HG03442 (cell line): ENCODE results near the gene ZNHIT1.
"Not testable (repeated sequence)": the region's sequence is repeated elsewhere in the genome, so short reads cannot be mapped to it uniquely, and the experiment has no call there.

Experiments
- ATAC-seq: cut with Tn5 transposase; IDR thresholded peaks from one replicate; pipeline ENCODE4 v1.9.1; 2021; ENCODE audit warnings: mild to moderate bottlenecking, moderate library complexity; ENCODE audit not compliant: unreplicated experiment

ZNHIT1 gene

DNA sequence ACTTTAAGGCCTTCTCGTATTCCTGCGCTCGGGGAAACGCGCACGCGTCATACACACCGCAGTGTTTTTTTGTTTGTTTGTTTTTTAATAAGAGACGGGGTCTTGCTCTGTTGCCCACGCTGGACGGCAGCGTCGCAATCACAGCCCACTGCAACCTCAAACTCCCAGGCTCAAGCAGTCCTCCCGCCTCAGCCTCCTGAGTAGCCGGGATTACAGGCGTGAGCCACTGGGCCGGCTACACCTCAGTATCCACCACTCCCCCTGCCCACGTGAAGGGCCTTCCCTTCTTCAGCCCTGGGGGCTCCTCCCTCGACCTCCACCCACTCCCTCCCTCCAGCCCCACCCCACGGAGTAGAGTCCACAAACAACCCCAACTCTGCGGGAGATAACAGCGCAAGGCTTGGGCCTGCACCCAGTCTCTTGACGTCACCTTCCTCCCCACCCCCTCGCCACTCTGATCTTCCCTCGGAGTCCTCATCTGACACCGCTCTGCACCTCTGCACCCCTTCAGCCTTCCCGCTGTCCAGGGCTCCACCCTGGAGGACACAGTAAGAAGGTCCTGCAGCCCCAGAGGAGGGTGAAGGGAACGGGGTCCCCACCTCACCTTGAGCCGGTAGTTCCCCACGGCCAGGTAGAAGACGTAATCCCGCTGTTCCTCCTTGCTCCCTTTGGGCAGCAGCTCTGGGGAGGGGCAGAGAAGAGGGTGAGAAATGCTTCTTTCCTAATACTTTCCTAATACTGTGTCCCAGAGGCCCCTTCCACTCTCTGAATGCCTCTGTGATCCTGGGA lies 22.5 kb downstream of the ZNHIT1 start:
- ATAC-seq, result no peak

DNA sequence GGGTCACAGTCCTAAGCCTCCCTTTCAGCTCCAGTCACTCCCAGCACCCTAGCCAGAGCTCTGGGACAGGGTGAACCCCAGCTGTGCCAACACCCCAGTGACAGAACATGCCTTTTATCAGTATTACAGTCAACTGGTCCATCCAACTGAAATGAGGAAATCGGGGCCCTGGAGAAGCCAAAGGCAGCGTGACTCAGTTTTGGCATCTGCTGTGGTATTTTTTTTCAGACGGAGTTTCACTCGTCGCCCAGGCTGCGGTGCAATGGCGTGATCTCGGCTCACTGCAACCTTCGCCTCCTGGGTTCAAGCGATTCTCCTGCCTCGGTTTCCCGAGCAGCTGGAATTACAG lies 23.0 kb downstream of the ZNHIT1 start:
- no peak for ATAC-seq

DNA sequence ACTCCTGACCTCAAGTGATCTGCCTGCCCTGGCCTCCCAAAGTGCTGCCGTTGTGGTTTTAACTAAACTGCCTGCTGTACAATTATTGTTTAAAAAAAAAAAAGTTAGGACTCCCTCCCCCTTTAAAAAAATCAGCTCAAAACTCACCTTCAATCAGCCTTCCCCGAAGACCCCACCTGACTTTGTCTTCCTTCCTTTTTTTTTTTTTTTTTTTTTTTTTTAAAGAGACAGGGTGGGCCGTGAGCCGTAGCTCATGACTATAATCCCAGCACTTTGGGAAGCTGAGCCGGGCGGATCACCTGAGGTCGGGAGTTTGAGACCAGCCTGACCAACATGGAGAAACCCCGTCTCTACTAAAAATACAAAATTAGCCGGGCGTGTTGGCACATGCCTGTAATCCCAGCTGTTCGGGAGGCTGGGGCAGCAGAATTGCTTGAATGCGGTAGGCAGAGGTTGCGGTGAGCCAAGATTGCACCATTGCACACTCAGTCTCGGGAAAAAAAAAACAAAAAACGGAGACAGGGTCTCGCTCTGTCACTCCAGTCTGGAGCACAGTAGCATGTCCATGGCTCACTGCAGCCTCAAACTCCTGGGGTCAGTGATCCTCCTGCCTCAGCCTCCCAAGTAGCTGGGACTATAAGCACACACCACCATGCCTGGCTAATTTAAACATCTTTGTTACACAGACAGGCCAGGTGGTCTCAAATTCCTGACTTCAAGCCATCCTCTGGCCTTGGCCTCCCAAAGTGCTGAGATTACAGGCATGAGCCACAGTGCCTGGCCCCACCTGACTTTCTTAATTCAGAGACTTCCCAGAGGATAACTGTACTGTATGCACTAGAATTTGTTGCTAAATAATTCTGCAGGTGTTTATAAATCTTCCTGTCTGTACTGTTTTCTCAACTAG lies 23.7 kb downstream of the ZNHIT1 start:
- no peak for ATAC-seq

DNA sequence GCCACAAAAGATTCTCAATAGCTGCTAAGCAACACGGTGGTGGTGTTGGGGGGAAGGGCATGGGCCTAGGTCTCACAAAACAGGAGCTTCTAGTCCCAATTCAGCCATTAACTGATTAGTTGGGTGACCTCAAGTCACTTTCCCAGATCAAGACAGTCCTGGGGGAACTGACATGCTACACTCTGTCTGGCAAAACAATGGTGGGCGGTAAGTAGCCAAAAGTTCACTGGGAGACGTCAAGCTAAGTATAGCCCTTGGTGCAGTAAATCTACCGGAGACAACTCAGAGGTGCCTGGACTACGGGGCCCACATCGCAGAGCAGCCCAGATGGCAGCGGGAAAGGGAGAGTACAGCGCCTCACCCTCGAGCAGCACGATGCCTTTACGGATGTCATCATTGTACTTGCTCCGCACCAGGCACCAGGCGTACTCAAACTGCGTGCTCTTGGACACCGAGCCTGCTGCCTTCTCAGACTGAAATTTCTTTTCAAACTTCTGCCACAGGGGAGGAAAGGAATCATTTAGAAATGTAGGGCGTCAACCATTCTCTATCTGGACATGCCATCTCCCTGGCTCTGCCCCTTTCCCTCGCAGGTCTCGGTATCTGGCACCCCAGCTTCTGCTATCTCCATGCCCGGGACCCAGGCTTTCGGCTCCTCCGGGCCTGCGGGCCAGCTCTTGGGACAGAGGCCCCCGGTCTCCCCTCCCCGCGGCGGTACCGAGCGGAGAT lies 25.8 kb downstream of the ZNHIT1 start:
- no peak for ATAC-seq

DNA sequence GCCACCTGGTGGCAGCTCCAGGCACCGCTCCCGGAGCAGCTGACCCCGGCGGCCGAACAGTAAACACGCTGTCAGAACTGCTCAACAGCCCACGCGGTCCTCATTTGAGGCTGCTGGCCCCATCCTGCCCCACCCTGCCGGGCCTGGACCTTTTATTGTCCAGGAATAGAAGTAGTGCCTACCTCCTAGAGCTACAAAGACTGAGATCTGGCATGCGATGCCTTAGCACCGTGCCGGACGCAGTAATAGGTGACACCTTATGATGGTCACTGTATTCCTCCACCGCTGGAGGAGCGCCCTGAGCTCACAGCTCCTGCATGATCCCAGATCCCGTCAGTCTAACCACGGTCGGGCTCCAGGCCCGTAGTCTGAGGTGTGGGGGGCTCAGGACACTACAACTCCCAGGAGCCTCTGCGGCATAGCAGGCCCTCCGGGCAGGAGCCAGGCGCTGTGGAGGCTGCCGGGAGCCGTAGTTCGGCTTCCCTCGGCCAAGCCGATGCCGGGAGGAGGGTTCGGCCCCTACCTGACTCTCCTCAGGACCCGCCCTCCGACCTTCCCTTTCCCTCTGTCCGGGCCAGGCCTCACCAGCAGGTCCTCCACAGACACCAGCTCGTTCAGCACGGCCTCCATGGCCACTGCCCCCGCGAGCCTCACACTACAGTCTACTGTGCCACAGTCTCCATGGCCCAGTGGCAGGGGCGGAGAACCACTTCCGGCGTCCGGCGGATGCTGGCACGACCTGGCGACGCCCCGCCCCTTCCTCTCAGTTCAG lies 26.6 kb downstream of the ZNHIT1 start, which contains the start of gene FIS1:
Gene FIS1, minus strand, starts transcription at position 707 of the 772 bp plus-strand sequence. Its CDS starts 77 bp downstream, at position 630.
- ATAC-seq, result peak; percentile 90

DNA sequence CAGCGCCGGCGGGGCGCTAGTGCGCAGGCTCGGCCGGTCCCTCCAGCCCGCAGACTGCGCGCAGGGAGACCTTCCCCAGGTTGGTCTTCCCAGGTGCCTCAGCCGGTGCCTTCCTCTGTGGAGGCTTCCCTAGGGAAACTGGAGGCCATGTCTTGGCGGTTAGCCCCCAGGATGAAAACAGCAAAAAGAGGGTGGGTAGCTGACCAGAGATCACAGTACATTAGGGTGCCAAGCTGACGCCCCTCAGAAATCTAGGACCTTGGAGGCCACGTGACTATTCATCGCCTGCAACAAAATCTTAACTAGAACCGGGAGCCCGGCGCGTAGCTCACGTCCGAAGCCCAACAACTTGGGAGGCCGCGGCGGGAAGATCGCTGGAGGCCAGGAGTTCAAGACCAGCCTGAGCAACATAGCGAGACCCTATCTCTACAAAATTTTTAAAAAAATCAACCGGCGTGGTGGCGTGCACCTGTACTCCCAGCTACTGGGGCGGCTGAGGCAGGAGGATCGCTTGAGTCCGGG lies 27.2 kb downstream of the ZNHIT1 start:
- no peak for ATAC-seq

DNA sequence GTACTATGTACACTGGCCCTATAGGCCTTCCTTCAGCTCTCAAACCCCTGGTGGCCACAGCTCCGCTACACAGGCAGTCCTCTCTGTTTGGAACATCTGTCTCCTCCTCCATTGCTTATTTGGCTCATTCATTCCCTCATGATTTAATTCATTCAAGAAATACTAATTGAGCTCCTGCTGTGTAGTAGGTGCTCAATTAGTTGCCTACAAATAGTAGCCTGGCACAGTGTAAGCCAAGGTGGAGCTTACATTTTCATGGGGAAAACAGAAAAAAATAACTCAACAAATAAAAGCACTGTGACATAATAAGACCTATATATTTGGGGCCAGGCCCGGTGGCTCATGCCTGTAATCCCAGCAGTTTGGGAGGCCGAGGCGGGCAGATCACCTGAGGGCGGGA lies 30.3 kb downstream of the ZNHIT1 start:
- no peak for ATAC-seq

DNA sequence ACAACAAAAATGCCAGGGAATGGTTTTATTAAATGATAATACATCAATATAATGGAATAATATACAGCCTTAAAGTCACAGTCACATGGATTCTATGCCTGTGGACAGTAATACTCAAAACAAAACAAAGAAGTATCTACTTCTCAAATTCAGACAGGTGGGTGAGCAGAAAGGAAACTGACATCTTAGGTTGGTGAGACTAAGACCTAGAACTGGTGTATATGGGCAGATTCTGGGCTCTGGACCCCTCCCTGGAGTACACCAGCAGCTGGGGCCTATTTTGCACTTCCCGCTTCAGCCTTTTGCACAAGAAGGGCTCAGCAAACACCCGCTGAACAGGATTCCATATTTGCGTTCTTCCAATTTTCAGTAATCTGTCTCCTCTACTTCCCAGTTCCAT lies 32.4 kb downstream of the ZNHIT1 start:
- ATAC-seq, result no peak

DNA sequence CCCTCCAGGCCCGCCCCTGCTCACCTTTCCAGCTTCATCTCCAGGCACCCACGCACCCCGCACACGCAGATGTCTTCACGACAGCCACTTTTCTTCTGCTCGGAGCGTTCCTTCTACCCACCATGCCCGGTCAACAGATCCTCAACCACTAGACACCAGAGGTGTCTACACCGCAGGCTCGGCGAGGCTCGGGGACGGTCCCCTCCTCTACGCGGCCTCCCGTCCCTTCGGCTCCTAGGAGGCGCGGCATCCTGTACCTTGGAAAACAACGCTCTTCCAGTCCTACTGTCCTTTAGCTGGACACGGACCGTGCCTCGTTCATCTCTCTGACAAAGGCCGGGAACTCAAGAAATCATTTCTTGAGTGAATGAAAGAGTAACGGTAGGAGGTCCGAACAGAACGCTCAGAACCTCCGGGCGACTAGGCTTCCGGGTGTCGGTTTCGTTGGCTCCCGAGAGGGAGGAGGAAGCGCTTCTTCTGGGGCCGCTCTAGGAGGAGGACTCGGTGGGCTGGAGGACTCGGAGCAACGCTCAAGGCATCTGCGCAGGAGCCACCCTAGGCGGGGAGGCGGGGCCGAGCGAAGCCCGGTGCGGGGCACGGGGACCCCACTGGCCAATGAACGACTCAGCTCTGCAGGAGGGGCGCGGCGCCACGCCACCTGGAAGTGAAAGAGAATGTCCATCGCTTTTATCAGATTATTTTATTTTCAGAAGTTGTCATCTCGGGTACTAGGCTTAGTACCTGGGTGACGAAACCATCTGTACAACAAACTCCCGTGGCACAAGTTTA lies 34.1 kb downstream of the ZNHIT1 start:
- peak; percentile 95 for ATAC-seq

DNA sequence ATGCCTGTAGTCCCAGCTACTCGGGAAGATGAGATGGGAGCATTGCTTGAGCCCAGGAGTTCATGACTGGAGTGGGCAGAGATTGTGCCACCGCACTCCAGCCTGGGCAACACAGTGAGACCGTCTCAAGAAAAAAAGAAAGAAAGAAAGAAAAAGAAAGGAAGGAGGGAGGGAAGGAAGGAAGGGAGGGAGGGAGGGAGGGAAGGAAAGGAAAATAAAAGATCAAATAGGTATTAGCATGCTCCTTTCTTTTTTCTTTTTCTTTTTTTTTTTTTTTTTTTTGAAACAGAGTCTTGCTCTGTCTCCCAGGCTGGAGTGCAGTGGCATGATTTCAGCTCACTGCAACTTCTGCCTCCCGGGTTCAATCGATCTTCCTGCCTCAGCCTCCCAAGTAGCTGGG lies 35.2 kb downstream of the ZNHIT1 start:
- ATAC-seq, result not testable (repeated sequence)

DNA sequence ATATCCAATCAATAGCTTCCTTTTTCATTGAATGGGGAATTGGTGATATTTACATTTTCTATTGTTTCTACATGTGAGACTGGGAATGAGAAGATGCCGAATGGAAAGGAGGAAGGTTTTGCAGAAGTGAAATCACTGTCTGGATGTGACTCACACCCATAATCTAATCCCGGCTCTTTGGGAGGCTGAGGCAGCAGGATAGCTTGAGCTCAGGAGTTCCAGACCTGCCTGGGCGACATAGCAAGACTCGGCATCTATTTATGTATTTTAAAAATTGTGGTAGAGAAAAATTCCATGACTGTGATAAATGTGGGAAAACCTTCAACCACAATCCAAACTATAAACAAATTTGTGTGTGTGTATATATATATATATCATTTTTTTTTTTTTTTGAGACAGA lies 37.8 kb downstream of the ZNHIT1 start:
- no peak for ATAC-seq

DNA sequence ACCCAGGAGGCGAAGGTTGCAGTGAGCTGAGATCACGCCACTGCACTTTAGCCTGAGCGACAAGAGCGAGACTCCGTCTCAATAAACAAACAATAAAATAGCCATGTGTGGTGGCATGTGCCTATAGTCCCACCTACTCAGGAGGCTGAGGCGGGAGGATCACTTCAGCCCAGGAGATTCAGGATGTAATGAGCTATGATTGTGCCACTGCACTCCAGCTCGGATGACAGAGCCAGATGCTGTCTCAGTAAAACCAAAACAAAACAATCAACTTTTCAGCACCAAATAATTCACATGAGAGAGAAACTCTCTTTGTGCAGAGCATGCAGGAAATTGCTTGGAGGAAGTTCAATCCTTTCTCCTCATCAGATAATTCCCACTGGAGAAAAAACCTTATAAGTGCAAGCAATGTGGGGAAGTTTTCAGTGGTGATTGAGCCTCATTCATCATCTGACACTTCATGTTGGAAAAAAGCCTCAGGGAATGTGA lies 40.3 kb downstream of the ZNHIT1 start:
- no peak for ATAC-seq

DNA sequence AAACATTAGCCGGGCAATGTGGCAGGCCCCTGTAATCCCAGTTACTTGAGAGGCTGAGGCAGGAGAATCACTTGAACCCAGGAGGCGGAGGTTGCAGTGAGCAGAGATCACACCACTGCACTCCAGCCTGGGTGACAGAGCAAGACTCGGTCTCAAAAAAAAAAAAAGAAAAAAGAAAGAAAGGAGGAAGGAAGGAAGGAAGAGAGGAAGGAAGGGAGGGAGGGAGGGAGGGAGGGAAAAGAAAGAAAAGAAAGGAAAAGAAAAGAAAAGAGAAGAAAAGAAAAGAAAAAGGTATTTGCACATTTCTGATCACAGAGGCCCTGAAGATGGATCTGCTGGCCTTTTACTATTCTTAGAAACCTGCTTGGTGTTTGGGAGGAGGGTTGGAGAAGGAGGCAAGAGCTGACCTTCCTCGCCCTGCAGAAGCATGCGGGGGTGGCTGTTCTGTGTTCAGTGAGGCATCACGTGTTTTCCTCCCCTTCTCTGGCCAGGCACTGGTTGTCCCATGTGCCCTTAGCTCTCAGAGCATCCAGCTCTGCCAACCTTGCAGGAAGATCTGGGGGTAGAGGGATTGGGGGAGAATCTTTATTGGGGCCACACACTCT lies 46.2 kb downstream of the ZNHIT1 start:
- ATAC-seq, result not testable (repeated sequence)

DNA sequence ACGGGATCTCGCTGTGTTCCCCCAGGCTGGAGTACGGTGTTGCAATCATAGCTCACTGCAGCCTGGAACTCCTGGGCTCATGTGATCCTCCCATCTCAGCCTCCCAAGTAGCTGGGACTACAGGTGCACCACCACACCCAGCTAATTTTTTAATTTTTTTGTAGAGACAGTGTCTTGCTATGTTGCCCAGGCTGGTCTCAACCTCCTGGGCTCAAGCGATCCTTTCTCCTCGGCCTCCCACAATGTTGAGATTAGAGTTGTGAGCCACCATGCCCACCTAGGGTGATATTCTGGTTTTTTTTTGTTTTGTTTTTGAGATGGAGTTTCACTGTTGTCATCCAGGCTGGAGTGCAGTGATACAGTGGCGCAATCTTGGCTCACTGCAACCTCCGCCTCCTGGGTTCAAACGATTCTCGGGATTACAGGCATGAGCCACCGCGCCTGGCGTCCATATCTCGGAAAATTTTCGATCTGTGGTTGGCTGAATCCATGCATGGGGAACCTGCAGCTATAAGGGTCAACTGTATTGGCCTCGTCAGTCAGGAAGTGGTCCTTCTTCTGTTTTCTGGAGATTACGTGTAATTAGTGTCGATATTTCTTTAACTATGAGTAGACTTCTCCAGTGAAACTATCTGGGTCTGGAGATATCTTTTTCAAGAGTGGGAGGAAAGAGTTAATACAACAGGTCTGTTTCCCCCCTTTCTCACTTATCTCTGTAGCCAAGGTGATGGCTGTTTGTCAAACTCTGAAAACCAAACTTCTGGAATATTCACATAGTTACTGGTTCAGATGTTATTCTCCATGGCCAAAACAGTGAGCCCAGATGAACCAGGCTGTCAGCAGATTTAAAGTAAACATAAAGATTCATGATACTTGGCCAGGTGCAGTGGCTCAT lies 47.9 kb downstream of the ZNHIT1 start:
- ATAC-seq, result no peak

DNA sequence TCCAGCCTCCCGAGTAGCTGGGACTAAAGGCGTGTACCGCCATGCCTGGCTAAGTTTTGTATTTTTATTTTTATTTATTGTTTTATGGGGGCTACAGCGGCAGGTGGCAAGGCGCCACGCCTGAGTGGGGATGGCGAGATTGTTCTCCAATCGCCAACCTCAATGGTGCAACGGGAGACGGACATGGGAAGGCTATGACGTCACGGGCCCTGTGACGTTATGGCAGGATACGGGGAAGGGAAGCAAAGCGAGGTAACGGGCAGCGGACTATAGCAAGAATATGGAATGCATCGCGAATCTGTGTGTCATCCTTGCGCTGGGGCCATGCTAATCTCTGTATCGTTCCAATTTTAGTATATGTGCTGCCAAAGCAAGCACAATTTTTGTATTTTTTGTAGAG lies 51.7 kb downstream of the ZNHIT1 start:
- no peak for ATAC-seq

DNA sequence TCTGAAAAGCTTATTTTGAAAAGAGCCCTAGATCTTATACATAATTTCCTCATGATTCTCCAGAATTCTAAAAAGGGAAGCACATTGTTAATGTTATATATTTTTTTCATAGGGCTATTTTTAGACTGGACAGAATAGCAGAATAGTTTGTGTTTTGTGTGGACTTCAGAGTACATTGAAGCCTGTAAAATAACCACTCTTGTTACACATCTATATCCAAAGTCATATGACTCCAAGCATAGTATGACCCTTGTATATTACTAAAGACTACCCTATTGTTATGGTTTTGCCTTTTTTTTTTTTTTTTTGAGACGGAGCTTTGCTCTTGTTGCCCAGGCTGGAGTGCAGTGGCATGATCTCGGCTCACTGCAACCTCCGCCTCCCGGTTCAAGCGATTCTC lies 53.1 kb downstream of the ZNHIT1 start:
- no peak for ATAC-seq

DNA sequence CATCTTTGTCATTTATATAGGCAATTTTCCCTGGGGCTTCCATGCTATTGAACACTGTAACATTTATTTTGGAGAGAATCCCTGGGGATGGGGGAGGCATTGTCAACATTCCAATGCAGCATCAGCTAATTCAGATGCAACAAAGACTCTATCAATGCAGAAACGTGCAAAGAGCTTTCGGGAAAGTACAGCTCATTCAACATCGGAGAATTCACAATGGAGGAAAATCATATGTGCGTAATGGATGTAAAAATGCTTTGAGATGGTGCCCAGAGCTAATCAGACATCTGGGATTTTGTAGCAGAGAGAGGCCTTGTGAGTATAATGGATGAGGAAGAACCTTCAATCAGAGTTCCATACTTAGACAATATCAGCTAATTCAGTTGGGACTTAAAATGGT lies 55.2 kb downstream of the ZNHIT1 start:
- ATAC-seq, result no peak
